Measurements from ENCODE around the gene FKRP.

The FKRP gene

GRCh38 chr19:46731007-46731501 is 14.8 kb upstream of the FKRP start:
- no peak for DNase-seq (ENCODE audit: low read depth in 2 of 2)

GRCh38 chr19:46731584-46731983 is 14.3 kb upstream of the FKRP start:
- DNase-seq (ENCODE audit: low read depth in 2 of 2) = no peak

- no peak for DNase-seq (ENCODE audit: low read depth in 2 of 2)
Measured at GRCh38 chr19:46732172-46732938, 13.5 kb upstream of the FKRP start.

- no peak for DNase-seq (ENCODE audit: low read depth in 2 of 2)
Measured at GRCh38 chr19:46732966-46733689, 12.7 kb upstream of the FKRP start.

- DNase-seq (ENCODE audit: low read depth in 2 of 2) = no peak
Measured at GRCh38 chr19:46733690-46734292, 12.1 kb upstream of the FKRP start.

GRCh38 chr19:46736531-46737297 is 9.1 kb upstream of the FKRP start:
- no peak for DNase-seq (ENCODE audit: low read depth in 2 of 2)

- no peak for DNase-seq (ENCODE audit: low read depth in 2 of 2)
Measured at GRCh38 chr19:46737298-46737654, 8.6 kb upstream of the FKRP start.

- DNase-seq (ENCODE audit: low read depth in 2 of 2) = no peak
Measured at GRCh38 chr19:46737761-46738171, 8.1 kb upstream of the FKRP start.

- no peak for DNase-seq (ENCODE audit: low read depth in 2 of 2)
Measured at GRCh38 chr19:46739290-46739771, 6.5 kb upstream of the FKRP start.

GRCh38 chr19:46741447-46741846 is 4.4 kb upstream of the FKRP start:
- DNase-seq (ENCODE audit: low read depth in 2 of 2) = no peak

GRCh38 chr19:46742926-46743480 is 2.9 kb upstream of the FKRP start:
- DNase-seq (ENCODE audit: low read depth in 2 of 2) = no peak

- DNase-seq (ENCODE audit: low read depth in 2 of 2) = no peak
Measured at GRCh38 chr19:46744005-46744691, 1.7 kb upstream of the FKRP start.

- no peak for DNase-seq (ENCODE audit: low read depth in 2 of 2)
Measured at GRCh38 chr19:46745030-46745429, 827 bp upstream of the FKRP start.

GRCh38 chr19:46746281-46747057 is 612 bp downstream of the FKRP start, which contains the start of gene STRN4:
Gene STRN4 (minus strand): TSS chr19:46746450. CDS start chr19:46746430, 20 bp downstream.
- DNase-seq (ENCODE audit: low read depth in 2 of 2) = peak in 1 of 2 donors; percentile 30

GRCh38 chr19:46748325-46749109 is 2.7 kb downstream of the FKRP start:
- peak; percentile 43 to 71 for DNase-seq (ENCODE audit: low read depth in 2 of 2)

GRCh38 chr19:46753420-46754155 is 7.7 kb downstream of the FKRP start:
- DNase-seq (ENCODE audit: low read depth in 2 of 2) = peak; percentile 25 to 39

GRCh38 chr19:46755077-46755852 is 9.4 kb downstream of the FKRP start:
- no peak for DNase-seq (ENCODE audit: low read depth in 2 of 2)

Measured in stimulated activated CD4-positive, alpha-beta T cell treated with anti-CD3 and anti-CD28 coated beads, Interleukin-1b, Interleukin-23, amount 100 ng/mL, for 1 hour (primary cell).